ENCODE results near the gene CDH15. TPM values are rescaled to one million over a fixed set of nuclear protein-coding genes. Genes with fewer than 3 reads are reported as not detected.
"Not testable (repeated sequence)": the region's sequence is repeated elsewhere in the genome, so short reads cannot be mapped to it uniquely, and the experiment has no call there.

CDH15 gene
- total RNA-seq, 1 donor from 2014 or later = 0.16 TPM

DNA sequence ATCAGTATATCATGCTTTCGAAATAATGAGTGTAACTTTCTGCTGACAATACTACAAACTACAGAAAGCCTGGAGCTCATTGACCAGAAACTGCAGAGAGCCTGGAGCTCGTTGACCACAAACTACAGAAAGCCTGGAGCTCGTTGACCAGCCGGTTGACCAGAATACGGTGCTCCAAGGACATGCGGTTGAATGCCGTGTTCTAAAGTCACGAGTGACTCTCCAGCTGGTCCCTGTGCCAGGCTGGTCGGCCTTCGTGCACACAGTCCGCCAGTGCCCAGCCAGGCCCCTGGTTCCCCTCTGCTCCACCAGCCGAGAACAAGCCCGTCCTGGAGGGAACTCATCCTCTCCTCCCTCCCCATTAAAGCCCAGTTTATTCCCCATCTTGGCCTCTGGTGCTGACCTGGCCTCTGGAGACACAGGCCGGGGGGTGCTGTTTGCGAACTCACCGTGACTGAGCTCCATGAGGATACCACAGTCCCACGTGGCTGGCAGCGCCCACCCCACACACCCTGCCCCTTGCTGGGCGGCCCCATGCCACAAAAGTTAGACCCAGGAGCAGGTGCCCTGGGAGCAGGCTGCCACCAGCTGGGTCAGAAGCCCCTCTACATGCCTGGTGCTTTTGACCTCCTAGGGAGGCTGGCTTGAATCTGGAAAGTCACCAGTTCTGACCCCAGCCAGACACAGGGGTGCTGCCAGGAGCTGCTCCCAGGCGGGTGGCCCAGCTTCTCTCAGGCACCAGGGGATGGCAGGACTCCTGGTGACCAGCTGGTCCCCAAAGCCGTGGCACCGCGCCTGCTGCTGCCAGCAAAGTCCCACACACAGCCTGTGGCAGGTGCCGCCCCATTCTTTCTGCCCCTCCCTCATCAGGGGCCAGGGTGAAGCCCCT is 15.5 kb upstream of the CDH15 start:
- no peak for DNase-seq

DNA sequence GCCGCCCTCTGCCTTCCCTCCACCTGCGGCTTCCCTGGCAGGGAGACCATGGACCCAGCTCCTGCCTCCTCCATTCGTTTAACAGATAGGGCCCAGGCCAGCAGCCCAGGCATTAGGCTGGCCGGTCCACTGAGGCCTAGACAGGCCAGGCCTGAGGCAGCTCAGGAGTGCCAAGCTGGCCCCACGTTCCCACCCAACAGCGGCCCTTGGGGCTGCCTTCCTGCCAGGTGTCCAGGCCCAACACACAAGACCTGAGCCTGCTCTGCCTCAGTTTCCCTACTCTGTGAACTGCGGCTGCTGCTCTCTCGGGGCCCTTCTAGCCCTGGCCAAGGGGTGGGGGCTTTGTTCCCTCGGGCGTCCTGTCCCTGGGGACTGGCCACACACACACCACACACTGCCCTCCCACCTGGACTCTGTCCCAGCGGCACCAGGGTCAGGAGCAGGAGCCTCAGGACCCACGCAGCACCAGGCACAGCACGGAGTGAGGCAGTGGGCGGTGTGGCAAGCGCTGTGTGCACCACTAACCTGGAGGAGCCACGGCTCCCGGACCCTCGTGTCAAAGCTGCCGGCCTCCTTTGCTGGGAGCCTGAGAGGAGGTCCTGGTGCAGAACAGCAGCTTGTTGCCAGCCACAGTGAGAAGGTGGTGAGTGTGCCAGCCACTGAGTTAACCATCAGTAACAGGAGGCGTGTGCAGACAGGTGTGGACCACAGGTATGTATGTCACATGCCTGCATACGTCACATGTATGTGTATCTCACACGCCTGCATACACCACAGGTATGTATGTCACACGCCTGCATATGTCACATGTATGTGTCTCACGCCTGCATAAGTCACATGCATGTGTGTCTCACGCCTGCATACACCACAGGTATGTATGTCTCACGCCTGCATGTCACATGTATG is 14.6 kb upstream of the CDH15 start:
- DNase-seq = no peak

DNA sequence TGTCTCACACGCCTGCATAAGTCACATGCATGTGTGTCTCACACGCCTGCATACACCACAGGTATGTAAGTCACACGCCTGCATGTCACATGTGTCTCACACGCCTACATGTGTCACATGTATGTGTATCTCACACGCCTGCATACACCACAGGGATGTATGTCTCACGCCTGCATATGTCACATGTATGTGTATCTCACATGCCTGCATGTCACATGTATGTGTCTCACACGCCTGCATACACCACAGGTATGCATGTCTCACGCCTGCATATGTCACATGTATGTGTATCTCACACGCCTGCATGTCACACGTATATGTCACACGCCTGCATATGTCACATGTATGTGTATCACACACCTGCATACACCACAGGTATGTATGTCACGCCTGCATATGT is 13.8 kb upstream of the CDH15 start:
- no peak for DNase-seq

DNA sequence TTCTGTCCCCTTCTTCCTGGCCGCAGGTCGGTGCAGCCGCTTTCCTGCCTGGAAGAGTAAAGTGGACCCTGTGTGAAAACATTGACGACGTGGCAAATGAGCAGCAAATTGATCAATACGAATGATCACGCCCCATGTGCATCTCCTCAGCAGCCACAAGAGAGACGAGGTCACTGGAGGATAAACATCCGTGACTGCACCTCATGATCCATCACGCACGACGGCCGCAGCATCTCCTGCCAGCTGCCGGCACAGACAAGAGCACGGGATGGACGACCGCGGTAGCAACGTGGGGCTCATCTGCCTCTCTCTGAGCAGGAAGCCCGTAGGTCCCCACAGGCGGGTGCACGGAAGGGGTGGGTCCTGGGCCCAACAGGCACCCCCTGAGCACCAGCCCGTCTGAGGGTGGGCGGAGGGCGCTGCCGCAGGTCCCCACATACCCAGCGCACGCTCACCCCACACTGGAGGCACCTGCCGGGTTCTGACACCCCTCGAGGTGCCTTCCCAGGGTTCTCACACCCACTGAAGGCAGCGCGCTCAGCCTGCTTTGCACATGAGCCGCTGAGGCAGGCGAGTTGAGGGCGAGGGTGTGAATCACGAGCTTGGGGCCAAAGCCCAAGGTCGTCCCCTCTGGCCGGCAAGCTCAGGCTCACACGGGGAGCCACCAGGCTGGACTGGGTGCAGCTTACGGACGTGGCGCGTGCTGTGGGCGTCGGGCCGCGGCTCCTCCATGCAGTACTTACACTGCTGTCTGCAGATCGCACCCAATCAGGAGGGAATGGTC is 12.3 kb upstream of the CDH15 start:
- DNase-seq = no peak

DNA sequence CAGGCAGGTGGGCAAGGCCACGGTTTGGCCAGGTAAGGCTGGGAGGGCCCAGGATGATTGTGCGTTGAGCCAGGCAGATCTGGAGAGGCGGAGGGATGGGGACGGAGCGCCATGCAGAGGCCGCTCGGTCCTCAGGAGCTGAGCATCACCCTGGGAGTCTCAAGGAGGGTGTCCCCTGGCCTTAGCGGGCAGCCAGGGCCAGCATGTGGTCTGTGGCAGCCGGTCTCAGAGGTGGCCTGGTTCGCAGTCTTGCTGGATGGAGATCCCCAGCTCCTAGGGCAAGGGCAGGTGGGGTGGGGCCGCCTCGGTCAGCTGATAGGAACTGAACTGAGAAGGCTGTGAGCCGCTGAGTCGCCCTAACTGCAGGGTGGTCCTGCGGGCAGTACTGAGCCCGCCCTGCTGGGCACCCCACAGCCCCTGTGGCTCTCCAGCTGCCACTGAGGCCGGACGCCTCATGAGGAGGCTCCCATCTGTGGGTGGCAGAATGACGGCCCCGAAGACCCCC is 11.6 kb upstream of the CDH15 start:
- no peak for DNase-seq

DNA sequence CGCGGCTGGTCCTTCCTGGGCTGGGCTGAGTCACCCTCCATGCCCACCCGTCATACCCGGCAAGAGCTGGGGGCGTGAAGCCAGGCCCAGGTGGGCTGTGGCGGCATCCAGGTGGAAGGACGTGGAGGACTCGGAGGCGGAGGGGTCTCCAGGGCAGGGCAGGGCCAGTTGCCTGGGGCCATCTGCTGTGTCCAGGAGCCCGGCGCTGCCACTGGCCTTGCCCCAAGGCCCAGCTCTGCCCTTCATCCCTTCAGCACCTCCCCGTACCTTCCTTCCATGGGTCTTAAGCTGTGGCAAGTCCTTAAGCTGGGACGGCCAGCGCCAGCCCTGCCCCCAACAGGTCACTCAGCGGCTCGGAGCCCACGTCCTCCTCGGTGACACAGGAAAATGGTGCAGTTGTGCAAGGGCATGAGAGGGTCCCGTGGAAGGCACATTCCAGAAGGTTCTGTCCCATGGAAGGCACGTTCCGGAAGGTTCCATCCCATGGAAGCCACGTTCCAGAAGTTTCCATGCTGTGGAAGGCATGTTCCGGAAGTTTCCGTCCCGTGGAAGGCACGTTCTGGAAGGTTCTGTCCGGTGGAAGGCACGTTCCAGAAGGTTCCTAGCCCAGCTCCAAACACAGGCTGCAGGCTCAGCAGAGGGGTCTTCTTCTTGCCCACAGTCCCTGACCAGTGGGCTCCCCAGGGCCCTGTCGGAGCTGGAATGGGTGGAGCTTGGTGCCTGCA is 10.4 kb upstream of the CDH15 start:
- no peak for DNase-seq

DNA sequence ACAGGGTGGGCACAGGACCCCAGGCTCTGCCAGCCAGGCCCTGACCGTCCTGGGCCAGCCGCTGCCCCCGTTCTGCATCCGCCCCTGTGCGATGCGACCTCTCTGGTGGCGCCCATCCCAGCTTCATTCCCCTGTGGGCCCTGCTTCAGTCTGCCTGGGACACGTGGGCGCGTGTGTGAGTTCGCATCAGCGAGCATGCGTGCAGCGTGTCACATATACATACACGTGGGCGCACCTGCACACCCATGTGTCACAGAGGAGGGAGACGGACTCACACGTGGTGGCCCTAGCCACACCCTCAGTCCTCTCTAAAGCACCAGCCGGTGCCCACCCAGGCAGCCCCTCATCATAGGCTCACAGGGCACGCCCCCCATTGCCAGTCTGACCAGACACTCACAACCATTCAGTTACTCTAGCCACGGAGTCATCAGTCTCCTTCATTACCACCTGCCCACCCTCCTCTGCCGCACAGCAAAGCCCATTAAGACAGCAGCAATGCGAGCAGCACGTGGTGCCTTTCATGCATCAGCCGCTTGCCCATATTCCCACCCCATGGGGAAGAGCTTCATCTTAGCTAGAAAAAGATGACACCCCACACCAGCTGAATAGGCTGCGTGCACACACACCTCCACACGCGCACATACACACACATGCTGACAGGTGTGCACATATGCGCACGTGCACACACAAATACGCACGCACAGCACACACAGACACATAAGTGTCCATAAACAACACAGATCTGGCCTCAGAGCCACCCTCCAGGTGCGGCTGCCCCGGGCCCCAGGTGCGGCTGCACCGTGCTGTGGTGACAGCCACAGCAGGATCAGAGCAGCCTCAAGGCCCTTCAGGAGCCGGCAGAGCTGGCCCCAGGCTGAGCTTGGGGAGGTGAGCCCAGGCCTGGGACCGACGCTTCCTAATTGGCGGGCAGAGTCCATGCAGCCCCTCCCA is 9.5 kb upstream of the CDH15 start:
- no peak for DNase-seq

DNA sequence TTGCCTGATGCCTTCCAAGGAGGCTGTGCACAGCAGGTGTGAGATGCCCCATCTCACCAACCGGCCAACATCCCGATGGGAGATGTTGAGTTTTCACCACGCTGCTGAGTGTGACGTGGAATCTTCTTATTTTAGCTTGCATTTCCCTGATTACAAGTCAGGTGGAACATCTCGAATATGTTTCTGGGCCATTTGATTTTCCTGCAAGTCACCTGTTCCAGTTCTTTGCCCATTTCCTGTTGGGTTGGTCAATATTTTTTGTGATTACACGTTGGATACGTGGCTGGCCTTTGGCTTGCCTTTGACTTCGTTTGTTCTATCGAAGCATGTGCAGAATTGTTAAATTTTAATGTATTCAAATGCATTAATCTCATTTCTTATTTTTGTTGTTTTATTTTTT is 8.3 kb upstream of the CDH15 start:
- DNase-seq = no peak

DNA sequence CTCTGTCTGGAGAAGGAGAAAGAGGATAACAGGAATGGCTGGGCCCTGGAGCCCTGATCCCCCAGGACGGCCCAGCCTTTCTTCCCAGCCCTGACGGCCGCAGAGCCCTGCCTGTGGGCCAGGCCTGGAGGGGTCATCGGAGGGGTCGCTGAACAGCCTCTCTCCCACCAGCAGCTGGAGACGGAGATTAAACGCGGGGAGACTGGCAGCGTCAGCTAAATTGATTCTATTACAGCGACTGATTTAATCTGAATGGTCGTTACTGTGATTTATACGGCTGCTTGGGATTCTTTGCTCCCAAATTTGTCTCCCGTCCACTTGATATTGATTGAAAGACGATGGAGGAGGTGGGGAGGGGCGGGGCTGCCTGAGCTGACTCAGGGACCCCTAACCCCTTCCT is 7.1 kb upstream of the CDH15 start:
- no peak for DNase-seq

DNA sequence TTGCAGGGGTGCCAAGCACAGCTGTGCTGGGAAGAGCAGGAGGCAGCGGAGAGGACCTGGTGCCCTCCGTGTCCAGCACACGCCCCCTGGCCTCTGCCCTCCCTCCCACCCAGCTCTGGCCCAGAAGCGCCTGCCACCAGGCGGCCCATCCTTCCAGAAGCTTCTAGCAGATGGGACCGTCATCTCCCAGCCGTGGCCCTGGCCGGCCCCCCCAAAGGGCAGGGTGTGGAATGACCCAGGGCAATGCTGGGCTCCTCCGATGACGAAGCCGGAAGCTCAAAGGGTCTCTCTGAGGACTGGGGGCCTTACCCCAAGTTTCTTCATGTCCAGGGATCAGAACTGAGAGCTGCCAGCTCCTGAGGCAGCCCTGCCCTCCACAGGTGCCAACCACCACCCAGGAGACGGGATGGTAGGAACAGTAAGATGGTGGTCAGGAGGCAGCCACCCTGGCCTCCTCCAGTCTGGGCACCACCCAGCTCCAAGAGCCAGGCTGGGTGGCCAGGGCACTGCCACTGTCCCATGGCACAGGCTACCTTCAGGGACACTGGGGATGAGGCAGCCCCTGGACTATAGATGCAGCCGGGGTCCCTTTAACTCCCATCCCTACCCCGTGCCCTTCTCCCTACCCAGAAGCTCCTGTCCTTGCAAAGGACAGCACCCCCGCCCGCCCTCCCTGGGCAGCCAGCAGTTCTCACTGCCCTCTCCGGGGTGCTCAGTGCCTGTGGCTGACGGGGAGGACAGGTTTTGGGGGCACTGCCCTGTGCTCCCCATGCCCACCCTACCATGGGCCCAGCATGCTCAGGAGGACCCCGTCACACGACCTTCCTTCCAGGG is 6.5 kb upstream of the CDH15 start:
- no peak for DNase-seq

DNA sequence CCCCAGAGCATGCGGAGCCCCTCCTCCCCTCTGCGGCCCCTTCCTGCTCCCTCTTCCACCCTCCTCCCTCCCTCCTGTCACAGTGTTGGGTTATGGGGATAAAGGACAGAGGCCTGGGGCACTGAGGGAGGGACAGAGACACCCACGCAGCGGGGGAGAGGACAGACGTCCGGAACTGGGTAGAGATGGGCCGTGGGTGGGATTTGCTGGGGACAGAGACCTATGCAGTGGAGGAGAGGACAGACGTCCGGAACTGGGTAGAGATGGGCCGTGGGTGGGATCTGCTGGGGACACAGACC is 5.9 kb upstream of the CDH15 start:
- not testable (repeated sequence) for DNase-seq

DNA sequence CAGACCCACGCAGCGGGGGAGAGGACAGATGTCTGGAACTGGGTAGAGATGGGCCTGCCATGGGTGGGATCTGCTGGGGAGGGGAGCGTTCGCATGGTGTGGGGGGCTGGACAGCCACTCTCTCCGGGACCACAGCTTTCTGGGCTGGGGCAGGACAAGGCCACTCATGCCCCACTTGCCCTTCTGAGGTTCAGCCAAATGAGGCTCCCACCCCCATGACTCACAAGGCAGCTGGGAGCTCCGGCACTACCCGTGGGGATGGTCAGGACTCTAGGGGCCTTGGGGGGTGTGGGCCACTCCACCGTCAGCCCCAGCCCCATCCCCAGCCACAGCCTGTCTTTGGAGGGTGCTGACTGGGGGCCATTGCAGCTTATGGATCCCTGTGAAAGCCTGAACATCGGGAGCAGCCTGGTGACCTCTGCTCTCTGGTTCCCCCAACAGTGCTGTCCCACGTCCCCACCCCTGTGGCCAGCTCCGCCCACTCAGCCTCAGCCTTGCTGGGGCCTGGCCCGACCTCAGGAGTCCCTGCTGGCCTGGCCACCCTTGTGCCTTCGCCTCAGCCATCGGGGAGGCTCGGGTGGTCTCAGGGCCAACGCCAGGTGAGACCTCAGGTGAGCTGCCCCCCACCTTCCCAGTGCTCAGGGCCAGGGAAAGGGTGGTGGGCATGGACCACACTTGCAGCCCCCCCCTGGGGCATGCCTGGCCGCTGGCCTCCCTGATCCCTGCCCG is 4.7 kb upstream of the CDH15 start:
- DNase-seq = no peak

DNA sequence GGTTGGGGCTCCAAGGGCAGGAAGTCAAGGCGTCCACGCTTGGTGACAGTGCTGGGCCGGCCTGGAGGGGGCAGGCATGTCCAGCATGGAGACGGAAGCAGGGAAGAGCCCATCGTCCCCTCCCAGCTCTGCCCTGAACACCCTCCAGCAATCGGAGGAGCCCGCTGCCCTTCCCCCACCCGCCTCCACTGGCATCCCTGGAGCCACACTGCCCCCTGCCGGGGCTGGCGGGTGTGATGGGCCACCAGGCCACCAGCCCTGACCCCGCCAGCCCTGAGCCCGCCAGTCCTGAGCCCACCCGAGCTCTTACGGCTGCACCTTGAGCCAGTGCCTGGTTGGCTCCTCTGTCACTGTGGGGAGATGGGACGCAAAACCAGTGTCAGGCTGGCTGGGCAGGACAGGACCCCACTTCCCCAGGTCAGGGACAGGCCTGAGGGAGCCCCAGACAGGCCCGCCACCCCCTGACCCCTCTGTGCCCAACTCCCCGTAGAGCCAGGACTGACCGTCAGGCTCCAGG is 4.1 kb upstream of the CDH15 start:
- DNase-seq = peak; percentile 34

DNA sequence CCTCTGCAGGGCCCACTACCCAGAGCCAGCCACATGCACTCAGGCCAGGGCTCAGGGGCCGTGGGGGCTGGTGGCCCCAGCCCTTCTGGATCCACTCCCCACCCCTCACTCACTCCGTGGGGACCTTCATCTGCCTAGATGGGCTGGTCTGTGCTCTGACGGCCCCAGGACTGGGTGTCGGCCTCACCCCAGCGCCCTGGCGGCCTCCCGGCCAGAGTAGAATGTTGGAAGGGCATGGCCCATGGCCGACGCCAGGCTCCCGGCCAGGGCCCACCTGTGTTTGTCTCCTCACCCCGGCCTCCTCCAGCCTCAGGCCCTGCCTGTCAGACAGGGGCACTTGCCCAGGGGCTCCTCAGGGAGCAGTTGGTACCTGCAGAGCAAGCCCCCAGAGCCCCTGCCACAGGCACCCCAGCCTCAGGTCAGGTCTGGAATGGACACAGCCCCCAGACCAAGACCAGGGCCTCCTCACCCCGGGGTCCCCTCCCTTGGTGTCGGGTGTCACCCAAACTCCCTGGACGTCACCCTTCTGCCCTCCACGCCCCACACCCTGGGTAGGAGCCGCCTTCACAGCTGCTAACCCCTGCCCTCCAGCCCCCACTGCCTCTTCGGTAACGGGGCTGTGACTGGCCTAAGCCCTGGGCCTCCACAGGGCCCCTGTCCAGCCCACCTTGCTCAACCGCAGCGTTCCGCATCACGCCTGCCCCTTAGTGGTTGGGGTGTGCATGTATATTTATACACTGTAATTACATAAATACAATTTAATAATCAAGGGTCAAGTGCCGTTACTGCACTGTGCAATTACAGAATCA is 3.0 kb upstream of the CDH15 start:
- no peak for DNase-seq

DNA sequence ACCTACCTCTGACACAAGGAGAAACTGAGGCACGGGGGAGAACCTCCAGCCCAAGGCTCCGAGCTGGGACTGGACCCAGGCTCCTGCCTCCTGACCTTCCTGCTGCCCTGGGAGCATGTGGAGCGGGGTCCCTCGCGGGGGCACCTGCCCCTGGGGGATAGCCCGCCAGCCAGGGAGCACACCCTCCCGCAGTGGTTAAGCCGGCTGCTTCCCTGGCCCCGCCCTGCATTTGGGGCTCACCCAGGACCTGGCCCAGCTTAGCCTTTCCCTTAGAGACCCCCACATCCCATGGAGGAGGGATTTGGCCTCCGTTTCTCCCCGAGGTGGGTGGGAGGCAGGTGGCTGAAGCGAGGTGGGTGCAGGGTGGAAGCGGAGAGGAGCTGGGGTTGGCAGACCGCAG is 1.8 kb upstream of the CDH15 start:
- no peak for DNase-seq

DNA sequence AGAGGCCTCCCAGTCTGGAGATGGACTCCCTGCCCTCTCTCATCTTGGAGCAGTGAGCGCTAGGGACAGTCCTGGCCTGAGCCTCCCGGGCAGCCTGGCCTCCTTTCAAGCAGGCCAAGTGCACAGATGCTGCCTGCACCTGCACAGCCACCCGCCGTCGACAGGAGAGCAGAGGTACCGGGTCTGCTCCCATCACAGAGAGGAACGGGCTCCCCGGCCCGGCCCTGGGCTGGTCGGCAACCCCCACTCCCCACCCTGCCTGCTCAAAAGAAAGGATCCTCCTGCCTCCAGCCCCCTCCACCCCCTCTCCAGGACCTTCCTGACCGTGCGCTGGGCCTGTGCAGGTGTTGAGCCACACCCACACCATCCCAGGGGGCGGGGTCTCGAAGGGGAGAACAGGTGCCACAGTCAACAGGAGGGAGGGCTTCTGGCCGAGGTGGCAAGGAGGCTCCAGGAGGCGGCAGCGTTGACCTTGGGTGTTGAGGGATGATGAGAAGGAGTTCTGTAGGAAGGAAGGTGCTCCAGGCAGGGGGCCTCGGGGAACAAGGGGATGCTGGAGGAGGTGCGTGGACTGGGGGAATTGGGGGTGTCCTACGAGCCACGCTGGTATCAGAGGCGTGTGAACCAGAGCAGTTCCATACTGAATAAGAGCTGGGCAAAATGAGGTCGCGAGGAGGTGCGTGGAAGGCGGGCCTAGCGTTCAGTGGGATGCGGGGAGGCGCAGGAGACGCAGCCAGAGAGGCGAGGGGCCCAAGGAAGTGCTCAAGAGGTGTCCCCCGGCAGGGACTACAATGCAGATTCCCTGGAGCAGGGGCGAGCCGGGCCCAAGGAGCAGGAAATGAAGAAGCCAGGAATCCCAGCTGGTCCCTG is 967 bp upstream of the CDH15 start:
- no peak for DNase-seq

DNA sequence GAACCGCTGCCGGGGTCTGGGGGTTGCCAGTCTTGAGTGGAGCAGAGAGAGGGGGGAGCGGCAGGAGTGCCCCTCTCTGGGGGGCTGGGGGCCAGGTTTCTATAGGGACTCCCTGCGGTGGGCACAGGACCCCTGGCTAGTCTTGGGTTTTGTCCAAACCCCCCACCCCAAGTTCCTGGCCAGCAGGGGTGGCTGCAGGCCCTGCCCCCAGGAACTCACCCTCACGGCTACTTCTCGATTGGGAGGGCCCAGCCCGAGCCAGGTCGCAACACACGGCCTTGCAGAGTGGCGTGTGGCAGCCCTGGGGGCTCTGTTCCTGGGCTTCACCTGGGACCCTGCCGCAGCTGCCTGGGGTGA is 601 bp downstream of the CDH15 start:
- DNase-seq = no peak

Measured in occipital lobe (tissue), 2 donors.